Activated CD4-positive, alpha-beta T cell treated with anti-CD3 and anti-CD28 coated beads for 48 hours (primary cell): ENCODE data around the gene NLRP3.
A peak's percentile ranks its signal among the peaks of the same experiment; 100 is the strongest.
"Not testable (repeated sequence)": the region's sequence is repeated elsewhere in the genome, so short reads cannot be mapped to it uniquely, and the experiment has no call there.

Source experiments
- DNase-seq: peaks from one replicate; pipeline ENCODE4 v3.0.0-alpha.2; 2020

Gene NLRP3

GRCh38 chr1:247415423-247416361 is at the start of gene NLRP3:
Gene NLRP3, plus strand, starts transcription at chr1:247416173. Its CDS starts 2,628 bp downstream, at chr1:247418801.
- peak; percentile 39 for DNase-seq

GRCh38 chr1:247366345-247366744 is 49.6 kb upstream of the NLRP3 start:
- not testable (repeated sequence) for DNase-seq

GRCh38 chr1:247366926-247367645 is 48.9 kb upstream of the NLRP3 start:
- no peak for DNase-seq

GRCh38 chr1:247367786-247368422 is 48.1 kb upstream of the NLRP3 start:
- DNase-seq = no peak

GRCh38 chr1:247368490-247369145 is 47.4 kb upstream of the NLRP3 start:
- DNase-seq = no peak

- DNase-seq = no peak
These were observed 44.9 kb upstream of the NLRP3 start for GRCh38 chr1:247370786-247371732.

- DNase-seq = no peak
These were observed 44.1 kb upstream of the NLRP3 start for GRCh38 chr1:247371801-247372259.

GRCh38 chr1:247373721-247374141 is 42.2 kb upstream of the NLRP3 start:
- DNase-seq = peak; percentile 75

- not testable (repeated sequence) for DNase-seq
These were observed 41.2 kb upstream of the NLRP3 start for GRCh38 chr1:247374651-247375334.

GRCh38 chr1:247375747-247376146 is 40.2 kb upstream of the NLRP3 start:
- no peak for DNase-seq

- DNase-seq = no peak
These were observed 39.3 kb upstream of the NLRP3 start for GRCh38 chr1:247376659-247377058.

- not testable (repeated sequence) for DNase-seq
These were observed 38.3 kb upstream of the NLRP3 start for GRCh38 chr1:247377656-247378055.

- no peak for DNase-seq
These were observed 37.5 kb upstream of the NLRP3 start for GRCh38 chr1:247378334-247379073.

GRCh38 chr1:247385283-247385682 is 30.7 kb upstream of the NLRP3 start:
- no peak for DNase-seq

- peak; percentile 48 for DNase-seq
These were observed 29.8 kb upstream of the NLRP3 start for GRCh38 chr1:247386217-247386616.

- no peak for DNase-seq
These were observed 29.3 kb upstream of the NLRP3 start for GRCh38 chr1:247386687-247387086.

- no peak for DNase-seq
These were observed 28.9 kb upstream of the NLRP3 start for GRCh38 chr1:247387096-247387495.

GRCh38 chr1:247387565-247387964 is 28.4 kb upstream of the NLRP3 start:
- no peak for DNase-seq

GRCh38 chr1:247390116-247390791 is 25.7 kb upstream of the NLRP3 start:
- peak; percentile 88 for DNase-seq
